Right atrium auricular region (tissue), 2 donors: Measurements from ENCODE around the gene KRTDAP. TPM values are rescaled to one million over a fixed set of nuclear protein-coding genes. Genes with fewer than 3 reads are reported as not detected.
A peak's percentile ranks its signal among the peaks of the same experiment; 100 is the strongest.

Experiments used
- DNase-seq: peaks from one replicate; pipeline ENCODE4 v3.0.0-alpha.2; 2019; ENCODE audit warnings: low spot score
- H3K27ac ChIP-seq, 2 donors: fragments of 200-600 bp; sonication (generic); 1 replicate in 1 of 2; 2 replicates in 1 of 2; pipeline ENCODE4 v1.5.1; 2016 to 2019
- H3K27me3 ChIP-seq, 2 donors: fragments of 200-600 bp; sonication (generic); one replicate each; pipeline versions ENCODE4 v1.5.1 to v1.6.0; 2017 to 2019
- H3K36me3 ChIP-seq: fragments of 200-600 bp; sonication (generic); one replicate; pipeline ENCODE4 v1.5.1; 2016
- H3K4me1 ChIP-seq, 2 donors: fragments of 200-600 bp; sonication (generic); one replicate each; pipeline versions ENCODE4 v1.5.1 to v1.6.0; 2017 to 2019
- H3K4me3 ChIP-seq, 2 donors: fragments of 200-600 bp; sonication (generic); 1 replicate in 1 of 2; 2 replicates in 1 of 2; pipeline ENCODE4 v1.5.1; 2017 to 2019; ENCODE audit warnings: mild to moderate bottlenecking in 1 of 2, moderate library complexity in 1 of 2
- H3K9me3 ChIP-seq, 2 donors: fragments of 200-600 bp; sonication (generic); one replicate each; pipeline ENCODE4 v1.5.1; 2019
- total RNA-seq, 2 donors: library from RNA; depleted of rRNA; stranded (reverse); fragments of >200 nt; gene quantifications; one replicate each; pipeline ENCODE4 v1.1.0, GENCODE V29; 2016
- TF ChIP-seq, protein P1 (sequence below), 2 donors: fragments of 200-600 bp; sonication (generic); IDR thresholded peaks; one replicate each; pipeline ENCODE4 v1.5.1; 2019; ENCODE audit warnings: antibody characterized with exemption in 2 of 2

Gene KRTDAP
- total RNA-seq, 2 donors from 2014 or later: not detected

DNA sequence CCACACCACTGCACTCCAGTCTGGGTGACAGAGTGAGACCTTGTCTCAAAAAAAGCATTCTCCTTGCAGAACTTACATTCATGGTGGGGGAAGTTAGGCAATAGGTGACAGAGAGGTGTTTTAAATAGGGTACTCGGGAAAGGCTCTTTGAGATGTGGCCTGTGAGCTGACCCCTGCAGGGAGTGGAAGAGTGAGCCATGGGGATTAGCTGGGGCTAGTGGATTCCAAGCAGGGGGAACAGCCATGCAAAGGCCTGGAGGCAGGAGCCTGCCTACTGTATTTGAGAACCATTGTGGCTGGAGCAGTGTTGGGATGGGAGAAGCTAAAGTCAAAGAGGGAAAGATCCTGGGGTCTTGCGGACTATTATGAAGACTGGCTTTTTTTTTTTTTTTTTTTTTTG is 27.1 kb upstream of the KRTDAP start:
- no peak overlapping the region for H3K27ac ChIP-seq
- DNase-seq: no peak
- no peaks in the 10 kb centered on the region for H3K36me3 ChIP-seq
- no peaks in the 10 kb centered on the region for H3K27me3 ChIP-seq
- no peaks in the 10 kb centered on the region for H3K4me1 ChIP-seq
- no peak overlapping the region for H3K4me3 ChIP-seq
- no peaks in the 10 kb centered on the region for H3K9me3 ChIP-seq
- TF ChIP-seq, protein P1, sequence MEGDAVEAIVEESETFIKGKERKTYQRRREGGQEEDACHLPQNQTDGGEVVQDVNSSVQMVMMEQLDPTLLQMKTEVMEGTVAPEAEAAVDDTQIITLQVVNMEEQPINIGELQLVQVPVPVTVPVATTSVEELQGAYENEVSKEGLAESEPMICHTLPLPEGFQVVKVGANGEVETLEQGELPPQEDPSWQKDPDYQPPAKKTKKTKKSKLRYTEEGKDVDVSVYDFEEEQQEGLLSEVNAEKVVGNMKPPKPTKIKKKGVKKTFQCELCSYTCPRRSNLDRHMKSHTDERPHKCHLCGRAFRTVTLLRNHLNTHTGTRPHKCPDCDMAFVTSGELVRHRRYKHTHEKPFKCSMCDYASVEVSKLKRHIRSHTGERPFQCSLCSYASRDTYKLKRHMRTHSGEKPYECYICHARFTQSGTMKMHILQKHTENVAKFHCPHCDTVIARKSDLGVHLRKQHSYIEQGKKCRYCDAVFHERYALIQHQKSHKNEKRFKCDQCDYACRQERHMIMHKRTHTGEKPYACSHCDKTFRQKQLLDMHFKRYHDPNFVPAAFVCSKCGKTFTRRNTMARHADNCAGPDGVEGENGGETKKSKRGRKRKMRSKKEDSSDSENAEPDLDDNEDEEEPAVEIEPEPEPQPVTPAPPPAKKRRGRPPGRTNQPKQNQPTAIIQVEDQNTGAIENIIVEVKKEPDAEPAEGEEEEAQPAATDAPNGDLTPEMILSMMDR (IDR thresholded peaks at IDR 0.05): no peak

DNA sequence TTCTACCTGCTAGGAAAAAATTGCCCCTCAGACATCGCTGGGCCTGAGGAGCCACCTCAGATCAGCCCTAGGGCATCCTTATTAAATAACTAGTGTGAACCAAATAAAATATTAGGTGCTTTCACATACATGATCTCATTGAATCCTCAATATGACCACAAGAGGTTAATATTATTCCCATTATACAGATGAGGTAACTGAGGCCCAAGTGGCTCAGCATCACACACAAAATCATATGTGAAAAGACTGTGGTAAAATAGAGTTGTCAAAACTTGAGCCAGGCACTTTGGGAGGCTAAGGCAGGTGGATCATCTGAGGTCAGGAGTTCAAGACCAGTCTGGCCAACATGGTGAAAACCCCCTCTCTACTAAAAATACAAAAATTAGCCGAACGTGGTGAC is 26.0 kb upstream of the KRTDAP start:
- TF ChIP-seq, protein P1 (IDR thresholded peaks at IDR 0.05): no peak
- Histone ChIP-seq H3K27me3 (no peaks in the 10 kb centered on the region), H3K36me3 (no peaks in the 10 kb centered on the region), H3K4me1 (no peaks in the 10 kb centered on the region), H3K4me3 (no peak overlapping the region), H3K9me3 (no peaks in the 10 kb centered on the region), H3K27ac (no peak overlapping the region)
- DNase-seq: no peak

DNA sequence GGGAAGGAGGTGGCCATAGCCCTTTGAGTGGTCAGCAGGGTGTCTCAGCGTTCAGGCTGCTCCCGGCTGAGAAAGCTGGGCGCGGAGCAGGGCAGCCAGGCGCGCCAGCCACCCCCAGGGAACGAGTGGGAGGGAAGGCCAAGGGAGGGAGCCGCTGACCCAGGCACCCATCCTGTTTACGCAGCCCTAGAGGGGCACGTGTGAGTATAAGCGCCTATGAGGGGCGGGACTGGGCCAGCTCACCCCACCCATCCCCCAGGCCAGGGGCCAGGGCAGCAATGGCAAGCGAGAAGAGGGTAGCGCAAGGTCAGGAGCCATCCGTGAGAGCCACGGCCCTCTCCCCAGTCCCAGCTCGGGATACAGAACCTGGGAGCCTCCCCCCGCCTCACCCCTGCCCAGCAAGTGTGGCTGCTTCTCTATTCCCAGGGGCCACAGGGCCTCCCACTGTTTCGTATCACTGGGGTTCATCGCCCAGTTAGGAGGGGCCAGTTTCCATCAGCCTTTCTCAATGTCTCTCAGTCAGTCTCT is 24.1 kb upstream of the KRTDAP start:
- no peak for DNase-seq
- no peak overlapping the region for H3K4me3 ChIP-seq
- no peaks in the 10 kb centered on the region for H3K36me3 ChIP-seq
- H3K9me3 ChIP-seq: no peaks in the 10 kb centered on the region
- no peak overlapping the region for H3K27ac ChIP-seq
- peaks cover 0 to 15% of the 10 kb centered on the region in 2 donors for H3K4me1 ChIP-seq
- H3K27me3 ChIP-seq: peaks cover 0 to 3% of the 10 kb centered on the region in 2 donors
- TF ChIP-seq, protein P1 (IDR thresholded peaks at IDR 0.05): no peak

DNA sequence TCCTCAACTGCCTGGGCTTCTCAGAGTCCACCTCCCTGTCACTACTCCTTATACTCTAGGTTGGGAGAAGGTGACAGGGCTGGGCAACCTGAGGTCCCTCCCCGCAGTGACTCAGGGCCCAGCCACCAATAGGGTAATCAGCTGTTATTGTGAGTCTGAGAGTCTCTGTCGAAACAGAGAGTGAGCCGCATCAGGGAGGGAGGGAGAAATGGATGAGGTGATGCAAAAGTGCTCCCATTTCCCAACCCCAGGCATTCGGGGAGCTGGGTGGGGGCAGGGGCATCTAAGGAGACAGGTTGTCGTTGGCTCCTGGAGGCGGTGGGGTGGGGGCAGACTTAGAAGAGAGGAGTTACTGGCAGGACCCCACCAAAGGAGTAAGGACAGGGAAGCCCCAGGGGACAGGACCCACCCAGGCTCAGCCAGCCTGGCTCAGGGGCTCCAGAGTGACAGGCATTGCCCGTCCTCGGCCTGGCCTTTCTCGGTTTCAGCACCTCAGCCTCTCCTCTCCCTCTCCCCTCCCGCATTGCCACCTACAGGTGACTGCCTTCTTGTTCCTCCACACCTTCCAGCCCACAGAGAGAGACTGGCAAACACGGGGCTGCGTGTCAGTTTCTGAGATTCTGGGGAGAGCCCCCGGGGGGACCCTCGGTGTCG is 23.5 kb upstream of the KRTDAP start, which contains the start of gene DMKN:
TSS of gene DMKN (minus strand) at position 22 of the 654 bp plus-strand sequence. CDS start 174 bp downstream, outside the sequence.
- TF ChIP-seq, protein P1 (IDR thresholded peaks at IDR 0.05): no peak
- peaks cover 0 to 3% of the 10 kb centered on the region in 2 donors for H3K27me3 ChIP-seq
- no peak within 1 kb of the TSS for H3K4me3 ChIP-seq
- peaks cover 0 to 16% of the 10 kb centered on the region in 2 donors for H3K4me1 ChIP-seq
- peak; percentile 59 for DNase-seq
- H3K27ac ChIP-seq: no peak within 1 kb of the TSS
- H3K36me3 ChIP-seq: no peaks in the 10 kb centered on the region
- H3K9me3 ChIP-seq: no peaks in the 10 kb centered on the region

DNA sequence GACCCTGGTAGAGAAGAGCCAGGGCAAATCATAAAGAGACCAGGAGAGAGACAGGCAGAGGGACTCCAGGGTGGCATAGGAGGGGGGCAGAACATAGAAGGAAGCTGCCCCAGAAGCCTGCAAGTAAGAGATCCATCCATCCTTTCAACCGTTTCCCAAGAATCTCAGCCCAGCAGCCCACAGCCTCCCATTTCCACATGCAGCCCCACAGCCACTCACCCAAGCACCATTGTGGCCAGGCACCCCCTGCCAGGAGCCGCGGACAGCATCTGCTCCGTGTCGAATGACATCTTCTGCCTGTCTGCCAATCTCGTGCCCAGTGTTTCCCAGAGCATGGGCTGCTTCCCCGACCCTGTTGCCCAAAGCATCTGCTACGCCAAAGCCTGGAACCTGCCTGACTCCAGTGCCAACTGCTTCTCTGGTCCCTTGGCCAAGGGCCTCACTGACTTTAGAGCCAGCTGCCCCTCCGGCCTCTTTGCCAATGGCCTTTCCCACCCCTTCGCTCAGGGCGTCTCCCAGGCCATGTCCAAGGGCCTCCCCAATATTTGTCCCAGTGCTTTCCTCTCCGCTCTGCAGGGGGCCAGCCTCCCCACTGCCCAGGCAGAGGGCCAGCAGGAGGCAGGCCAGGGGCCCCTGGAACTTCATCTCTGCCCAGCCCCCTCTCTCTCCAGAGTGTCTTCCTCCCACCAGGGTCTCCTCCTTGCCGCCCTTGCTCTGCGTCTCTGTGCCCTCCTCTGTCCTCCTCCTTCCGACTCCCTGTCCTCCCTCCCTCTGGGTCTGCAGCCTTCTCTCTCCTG is 22.8 kb upstream of the KRTDAP start:
- H3K36me3 ChIP-seq: no peaks in the 10 kb centered on the region
- no peak for DNase-seq
- peaks cover 0 to 16% of the 10 kb centered on the region in 2 donors for H3K4me1 ChIP-seq
- TF ChIP-seq, protein P1 (IDR thresholded peaks at IDR 0.05): no peak
- no peaks in the 10 kb centered on the region for H3K9me3 ChIP-seq
- H3K4me3 ChIP-seq: no peak overlapping the region
- H3K27ac ChIP-seq: no peak overlapping the region
- H3K27me3 ChIP-seq: peaks cover 0 to 3% of the 10 kb centered on the region in 2 donors
